MCF 10A (cell line): Measurements from ENCODE around the gene UFC1. TPM values are rescaled to one million over a fixed set of nuclear protein-coding genes. Genes with fewer than 3 reads are reported as not detected.

Experiments used
- BruUV-seq: library from RNA; stranded (reverse); fragments of 400-500 nt; replicated peaks from 2 replicates; lab custom pipeline; 2021; lab: Mats Ljungman, UMichigan
- CTCF ChIA-PET: fragments of 300-600 bp; sonication (Branson Sonifier 250); formaldehyde crosslinking; extraction: SDS; loops from one replicate; lab custom pipeline; 2021; ENCODE audit warnings: antibody characterized with exemption, inconsistent platforms; lab: Yijun Ruan, JAX
- POLR2A ChIA-PET: fragments of 300-600, 350-650 bp; sonication (Branson Sonifier 250); formaldehyde crosslinking; extraction: SDS; loops from one replicate; lab custom pipeline; 2020; ENCODE audit warnings: antibody characterized with exemption, inconsistent platforms; lab: Yijun Ruan, JAX
- DNase-seq: peaks from one replicate; pipeline ENCODE4 v3.0.0-alpha.2; 2018; ENCODE audit not compliant: unreplicated experiment
- H3K27ac Mint-ChIP-seq: one replicate; pipeline ENCODE4 v1.8.0; 2022; ENCODE audit warnings: mild to moderate bottlenecking, low read depth, mixed read lengths; ENCODE audit not compliant: unreplicated experiment
- H3K27me3 Mint-ChIP-seq: one replicate; pipeline ENCODE4 v1.8.0; 2022; ENCODE audit warnings: mixed read lengths; ENCODE audit not compliant: insufficient read depth, unreplicated experiment
- H3K36me3 Mint-ChIP-seq: one replicate; pipeline ENCODE4 v1.8.0; 2022; ENCODE audit warnings: mild to moderate bottlenecking, moderate library complexity, mixed read lengths; ENCODE audit not compliant: insufficient read depth, unreplicated experiment
- H3K4me1 Mint-ChIP-seq: one replicate; pipeline ENCODE4 v1.8.0; 2022; ENCODE audit warnings: mixed read lengths; ENCODE audit not compliant: insufficient read depth, unreplicated experiment
- H3K4me3 Mint-ChIP-seq: one replicate; pipeline ENCODE4 v1.8.0; 2022; ENCODE audit warnings: mild to moderate bottlenecking, moderate library complexity, mixed read lengths; ENCODE audit not compliant: unreplicated experiment
- H3K9me3 Mint-ChIP-seq: one replicate; pipeline ENCODE4 v1.8.0; 2022; ENCODE audit warnings: mixed read lengths; ENCODE audit not compliant: unreplicated experiment
- intact Hi-C: fragments of 100-400 bp; cut with micrococcal nuclease; formaldehyde crosslinking; loops from 2 replicates; pipeline ENCODE4 v1.14.1; 2022
- total RNA-seq: library from RNA; stranded (reverse); gene quantifications from 2 replicates; pipeline ENCODE4 v1.2.3, GENCODE V29; 2022
- TF ChIP-seq, protein P1 (sequence below): fragments of 200-600 bp; IDR thresholded peaks from one replicate; pipeline ENCODE4 v1.8.0; 2022; ENCODE audit warnings: antibody characterized with exemption, mild to moderate bottlenecking; ENCODE audit not compliant: unreplicated experiment

UFC1 gene
- total RNA-seq, 1 experiment from 2014 or later: 125 TPM

DNA sequence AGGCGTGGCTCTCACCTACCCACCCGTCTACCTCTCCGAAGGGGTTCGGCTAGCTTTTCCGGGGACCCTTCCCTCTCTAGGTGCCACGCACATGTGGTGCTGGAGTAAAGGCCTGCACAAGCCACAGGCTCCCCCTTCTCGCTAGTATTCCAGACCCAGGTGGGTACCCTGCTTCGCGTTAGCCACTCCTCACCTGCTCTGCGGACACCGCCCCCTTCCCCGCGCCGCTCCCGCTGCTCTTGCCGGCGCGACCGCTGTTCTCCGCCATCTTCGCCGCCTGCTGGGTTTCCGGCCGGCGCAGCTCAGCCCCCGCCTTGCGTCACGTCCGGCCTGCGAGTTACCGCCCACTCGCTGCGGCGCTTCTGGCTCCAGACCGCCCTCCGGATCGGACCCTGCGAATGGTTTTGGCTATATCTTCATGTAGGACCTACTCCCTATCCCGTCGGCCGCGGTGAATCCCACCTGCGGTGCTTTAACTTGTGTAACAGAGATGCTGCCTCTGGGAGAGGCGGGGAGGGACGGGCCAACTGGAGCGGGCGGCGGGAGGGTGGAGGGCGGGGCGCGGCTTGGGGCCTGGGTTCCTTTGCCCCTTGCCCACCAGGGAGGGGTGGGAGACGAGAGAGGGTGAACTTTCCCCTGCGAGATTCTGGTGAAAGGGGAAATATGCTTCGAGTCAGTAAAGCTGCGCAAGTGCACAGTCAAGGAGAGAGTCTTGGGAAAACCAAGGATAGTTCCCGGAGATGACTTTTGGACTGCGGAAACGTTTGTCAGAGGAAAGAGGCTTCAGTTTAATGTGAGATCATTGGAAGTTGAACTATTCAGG is 35.8 kb upstream of the UFC1 start, which contains the start of the genes NIT1 and PFDN2:
NIT1 (plus strand) TSS at position 347 of the 823 bp plus-strand sequence; CDS start at position 419, 72 bp downstream.
PFDN2 (minus strand) TSS at position 279 of the 823 bp plus-strand sequence; CDS start at position 268, 11 bp downstream.
- TF ChIP-seq, protein P1, sequence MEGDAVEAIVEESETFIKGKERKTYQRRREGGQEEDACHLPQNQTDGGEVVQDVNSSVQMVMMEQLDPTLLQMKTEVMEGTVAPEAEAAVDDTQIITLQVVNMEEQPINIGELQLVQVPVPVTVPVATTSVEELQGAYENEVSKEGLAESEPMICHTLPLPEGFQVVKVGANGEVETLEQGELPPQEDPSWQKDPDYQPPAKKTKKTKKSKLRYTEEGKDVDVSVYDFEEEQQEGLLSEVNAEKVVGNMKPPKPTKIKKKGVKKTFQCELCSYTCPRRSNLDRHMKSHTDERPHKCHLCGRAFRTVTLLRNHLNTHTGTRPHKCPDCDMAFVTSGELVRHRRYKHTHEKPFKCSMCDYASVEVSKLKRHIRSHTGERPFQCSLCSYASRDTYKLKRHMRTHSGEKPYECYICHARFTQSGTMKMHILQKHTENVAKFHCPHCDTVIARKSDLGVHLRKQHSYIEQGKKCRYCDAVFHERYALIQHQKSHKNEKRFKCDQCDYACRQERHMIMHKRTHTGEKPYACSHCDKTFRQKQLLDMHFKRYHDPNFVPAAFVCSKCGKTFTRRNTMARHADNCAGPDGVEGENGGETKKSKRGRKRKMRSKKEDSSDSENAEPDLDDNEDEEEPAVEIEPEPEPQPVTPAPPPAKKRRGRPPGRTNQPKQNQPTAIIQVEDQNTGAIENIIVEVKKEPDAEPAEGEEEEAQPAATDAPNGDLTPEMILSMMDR: no peak
- H3K4me1 Mint-ChIP-seq: peaks cover 50% of the 10 kb centered on the region
- H3K9me3 Mint-ChIP-seq: no peaks in the 10 kb centered on the region
- peaks cover 68% of the 10 kb centered on the region for H3K36me3 Mint-ChIP-seq
- H3K27ac Mint-ChIP-seq: peak within 1 kb of the TSS; percentile 95
- peak within 1 kb of the TSS; percentile 97 for H3K4me3 Mint-ChIP-seq
- no TSS peak for BruUV-seq
- peak; percentile 85 for DNase-seq
- ChIA-PET CTCF (interaction anchor here (0.6 to 4.6 kb wide), 16 partner anchors 15 to 288 kb away, joined by 3 to 30 read pairs (median 4); partner anchors contain the start of genes DEDD, KLHDC9, PPOX and USF1), POLR2A (interaction anchor here (0.6 to 6.9 kb wide), 27 partner anchors 9 to 1020 kb away, joined by 3 to 112 read pairs (median 5); partner anchors contain the start of genes F11R, KLHDC9, NDUFS2 and PPOX)
- intact Hi-C loops: loop anchor here (2.0 kb wide), 1 partner anchor 49 kb away; the partner anchor contains the start of gene PPOX
- no peaks in the 10 kb centered on the region for H3K27me3 Mint-ChIP-seq

DNA sequence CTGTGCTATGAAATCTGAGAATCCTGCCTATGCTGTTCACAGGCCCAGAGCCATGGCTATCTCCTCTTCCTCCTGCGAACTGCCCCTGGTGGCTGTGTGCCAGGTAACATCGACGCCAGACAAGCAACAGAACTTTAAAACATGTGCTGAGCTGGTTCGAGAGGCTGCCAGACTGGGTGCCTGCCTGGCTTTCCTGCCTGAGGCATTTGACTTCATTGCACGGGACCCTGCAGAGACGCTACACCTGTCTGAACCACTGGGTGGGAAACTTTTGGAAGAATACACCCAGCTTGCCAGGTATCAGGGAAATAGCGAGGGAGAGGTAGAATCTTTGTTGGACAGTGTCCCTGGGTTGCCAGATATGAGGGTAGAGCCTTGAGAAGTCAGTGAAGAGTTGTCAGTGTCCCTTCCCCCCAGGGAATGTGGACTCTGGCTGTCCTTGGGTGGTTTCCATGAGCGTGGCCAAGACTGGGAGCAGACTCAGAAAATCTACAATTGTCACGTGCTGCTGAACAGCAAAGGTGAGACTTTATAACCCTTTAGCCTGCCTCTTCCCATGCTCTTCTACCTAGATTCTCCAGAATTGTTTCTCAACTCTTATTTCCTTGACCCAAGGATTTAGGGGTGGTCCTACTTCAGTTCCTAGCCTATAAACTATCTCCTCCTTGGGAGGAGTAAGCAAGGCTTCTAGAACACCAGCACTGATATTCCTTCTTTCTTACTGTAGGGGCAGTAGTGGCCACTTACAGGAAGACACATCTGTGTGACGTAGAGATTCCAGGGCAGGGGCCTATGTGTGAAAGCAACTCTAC is 34.5 kb upstream of the UFC1 start:
- Mint-ChIP-seq H3K4me1 (peaks cover 39% of the 10 kb centered on the region), H3K36me3 (peaks cover 76% of the 10 kb centered on the region), H3K9me3 (no peaks in the 10 kb centered on the region), H3K4me3 (peak overlapping the region; percentile 97), H3K27ac (peak overlapping the region; percentile 95), H3K27me3 (no peaks in the 10 kb centered on the region)
- intact Hi-C loops: loop anchor here (2.0 kb wide), 1 partner anchor 48 kb away; the partner anchor contains the start of gene PPOX
- TF ChIP-seq, protein P1: peak; percentile 43
- BruUV-seq: no TSS peak
- CTCF ChIA-PET: interaction anchor here (0.6 to 2.5 kb wide), 7 partner anchors 14 to 58 kb away, joined by 3 to 6 read pairs (median 4); no protein-coding TSS in a partner anchor
- POLR2A ChIA-PET: interaction anchor here (0.9 to 6.9 kb wide), 9 partner anchors 22 to 174 kb away, joined by 4 to 112 read pairs (median 29); partner anchors contain the start of genes F11R, KLHDC9, PPOX and UFC1
- DNase-seq: peak; percentile 90

GRCh38 chr1:161121042-161121650 is 32.6 kb upstream of the UFC1 start:
- ChIA-PET CTCF (interaction anchor here (0.5 to 1.5 kb wide), 11 partner anchors 18 to 398 kb away, joined by 3 to 5 read pairs (median 3); no protein-coding TSS in a partner anchor), POLR2A (interaction anchor here (1.1 to 2.2 kb wide), 5 partner anchors 16 to 169 kb away, joined by 4 to 17 read pairs (median 4); partner anchors contain the start of gene F11R)
- TF ChIP-seq, protein P1: no peak
- Mint-ChIP-seq H3K4me3 (no peak overlapping the region), H3K36me3 (peaks cover 78% of the 10 kb centered on the region), H3K9me3 (no peaks in the 10 kb centered on the region), H3K4me1 (peaks cover 30% of the 10 kb centered on the region), H3K27ac (no peak overlapping the region), H3K27me3 (no peaks in the 10 kb centered on the region)
- intact Hi-C loops: no loop called here
- no peak for DNase-seq
- no TSS peak for BruUV-seq
